Rectal smooth muscle tissue (tissue), 1 donor: ENCODE measurements around the gene PLD5.
"Not testable (repeated sequence)": the region's sequence is repeated elsewhere in the genome, so short reads cannot be mapped to it uniquely, and the experiment has no call there.

Experiments used
- H3K27ac ChIP-seq: one replicate; pipeline ENCODE4 v1.7.0; 2013; ENCODE audit warnings: low read depth, low read length, inconsistent platforms
- H3K27me3 ChIP-seq: one replicate; pipeline ENCODE4 v1.7.0; 2013; ENCODE audit warnings: low read length; ENCODE audit not compliant: control insufficient read depth, insufficient read depth
- H3K36me3 ChIP-seq: one replicate; pipeline ENCODE4 v1.7.0; 2013; ENCODE audit warnings: low read length; ENCODE audit not compliant: control insufficient read depth, insufficient read depth
- H3K4me1 ChIP-seq: one replicate; pipeline ENCODE4 v1.7.0; 2013; ENCODE audit warnings: low read length; ENCODE audit not compliant: control insufficient read depth, insufficient read depth
- H3K4me3 ChIP-seq: one replicate; pipeline ENCODE4 v1.7.0; 2013; ENCODE audit warnings: low read length
- H3K9ac ChIP-seq: one replicate; pipeline ENCODE4 v1.7.0; 2013; ENCODE audit warnings: low read length

PLD5 gene

GRCh38 chr1:242212961-242213360, 311.5 kb downstream of the PLD5 start:
- not testable (repeated sequence) for H3K36me3 ChIP-seq, H3K4me3 ChIP-seq, H3K27me3 ChIP-seq, H3K27ac ChIP-seq, H3K9ac ChIP-seq, H3K4me1 ChIP-seq

- Histone ChIP-seq H3K27ac (no peak overlapping the region), H3K4me3 (no peak overlapping the region), H3K27me3 (no peaks in the 10 kb centered on the region), H3K9ac (no peak overlapping the region), H3K4me1 (no peaks in the 10 kb centered on the region), H3K36me3 (no peaks in the 10 kb centered on the region)
Measured at GRCh38 chr1:242212401-242212800, 312.1 kb downstream of the PLD5 start.

GRCh38 chr1:242211254-242212022, 313.1 kb downstream of the PLD5 start:
- Histone ChIP-seq H3K4me3 (no peak overlapping the region), H3K27ac (no peak overlapping the region), H3K27me3 (no peaks in the 10 kb centered on the region), H3K4me1 (no peaks in the 10 kb centered on the region), H3K9ac (no peak overlapping the region), H3K36me3 (no peaks in the 10 kb centered on the region)

- not testable (repeated sequence) for H3K36me3 ChIP-seq, H3K9ac ChIP-seq, H3K4me3 ChIP-seq, H3K4me1 ChIP-seq, H3K27me3 ChIP-seq, H3K27ac ChIP-seq
Measured at GRCh38 chr1:242210316-242210715, 314.2 kb downstream of the PLD5 start.

GRCh38 chr1:242209063-242209462, 315.4 kb downstream of the PLD5 start:
- H3K27ac ChIP-seq = no peak overlapping the region
- no peaks in the 10 kb centered on the region for H3K27me3 ChIP-seq

GRCh38 chr1:242208021-242208420, 316.5 kb downstream of the PLD5 start:
- H3K36me3 ChIP-seq = no peaks in the 10 kb centered on the region
- H3K4me1 ChIP-seq = no peaks in the 10 kb centered on the region
- no peak overlapping the region for H3K9ac ChIP-seq
- no peak overlapping the region for H3K4me3 ChIP-seq
- H3K27ac ChIP-seq = no peak overlapping the region
- no peaks in the 10 kb centered on the region for H3K27me3 ChIP-seq

More at GRCh38 chr1:242209063-242209462, 315.4 kb downstream of the PLD5 start:
- Histone ChIP-seq H3K9ac (no peak overlapping the region), H3K36me3 (no peaks in the 10 kb centered on the region), H3K4me3 (no peak overlapping the region), H3K4me1 (no peaks in the 10 kb centered on the region)

- H3K27me3 ChIP-seq = no peaks in the 10 kb centered on the region
- H3K4me1 ChIP-seq = no peaks in the 10 kb centered on the region
- H3K9ac ChIP-seq = no peak overlapping the region
- H3K27ac ChIP-seq = no peak overlapping the region
- no peaks in the 10 kb centered on the region for H3K36me3 ChIP-seq
- no peak overlapping the region for H3K4me3 ChIP-seq
Measured at GRCh38 chr1:242206994-242207393, 317.5 kb downstream of the PLD5 start.

GRCh38 chr1:242205622-242206489, 318.6 kb downstream of the PLD5 start:
- H3K4me3 ChIP-seq = no peak overlapping the region
- H3K27ac ChIP-seq = no peak overlapping the region
- no peaks in the 10 kb centered on the region for H3K36me3 ChIP-seq
- H3K27me3 ChIP-seq = no peaks in the 10 kb centered on the region
- no peak overlapping the region for H3K9ac ChIP-seq
- H3K4me1 ChIP-seq = no peaks in the 10 kb centered on the region

GRCh38 chr1:242203262-242203661, 321.2 kb downstream of the PLD5 start:
- Histone ChIP-seq H3K36me3 (no peaks in the 10 kb centered on the region), H3K9ac (no peak overlapping the region), H3K4me1 (no peaks in the 10 kb centered on the region), H3K27ac (no peak overlapping the region), H3K27me3 (no peaks in the 10 kb centered on the region), H3K4me3 (no peak overlapping the region)

GRCh38 chr1:242201090-242201489, 323.4 kb downstream of the PLD5 start:
- no peak overlapping the region for H3K27ac ChIP-seq
- H3K4me3 ChIP-seq = no peak overlapping the region
- no peaks in the 10 kb centered on the region for H3K27me3 ChIP-seq
- H3K4me1 ChIP-seq = no peaks in the 10 kb centered on the region
- H3K36me3 ChIP-seq = no peaks in the 10 kb centered on the region
- no peak overlapping the region for H3K9ac ChIP-seq

GRCh38 chr1:242199776-242200458, 324.6 kb downstream of the PLD5 start:
- no peak overlapping the region for H3K9ac ChIP-seq
- no peaks in the 10 kb centered on the region for H3K27me3 ChIP-seq
- no peak overlapping the region for H3K27ac ChIP-seq
- H3K36me3 ChIP-seq = no peaks in the 10 kb centered on the region
- no peaks in the 10 kb centered on the region for H3K4me1 ChIP-seq
- H3K4me3 ChIP-seq = no peak overlapping the region
